GM12878 (cell line): ENCODE measurements around the gene LCLAT1. TPM values are rescaled to one million over a fixed set of nuclear protein-coding genes. Genes with fewer than 3 reads are reported as not detected.

Source experiments
- ATAC-seq: fragments of 200-7000 bp; cut with Tn5 transposase; 3 replicates; pipeline ENCODE4 v1.9.1; 2020; ENCODE audit warnings: mild to moderate bottlenecking, moderate library complexity
- BruUV-seq: library from RNA; stranded (reverse); fragments of 400-500 nt; replicated peaks from 2 replicates; lab custom pipeline; 2021; lab: Mats Ljungman, UMichigan
- CTCF ChIA-PET: fragments of 300-600 bp; sonication (Branson Sonifier 250); formaldehyde crosslinking; extraction: SDS; loops from one replicate; lab custom pipeline; 2021; ENCODE audit warnings: inconsistent platforms; lab: Yijun Ruan, JAX
- POLR2A ChIA-PET: fragments of 350-600 bp; formaldehyde crosslinking; extraction: SDS; loops from one replicate; lab custom pipeline; 2021; ENCODE audit warnings: inconsistent platforms; lab: Charles Lee
- RAD21 ChIA-PET: fragments of 300-600 bp; sonication (Branson Sonifier 250); formaldehyde crosslinking; loops from one replicate; lab custom pipeline; 2023; ENCODE audit warnings: antibody characterized with exemption; ENCODE audit not compliant: unreplicated experiment; lab: Charles Lee
- SMC1A ChIA-PET: fragments of 300-600 bp; sonication (Branson Sonifier 250); formaldehyde crosslinking; loops from one replicate; lab custom pipeline; 2023; ENCODE audit not compliant: unreplicated experiment, uncharacterized antibody; lab: Charles Lee
- DNase-seq: peaks from one replicate; pipeline ENCODE4 v3.0.0-alpha.2; 2011; ENCODE audit warnings: low read depth, low spot score
- FAIRE-seq: peaks from 3 replicates; lab custom pipeline; 2011; peaks lifted over from hg19 to GRCh38; lab: Jason Lieb, UNC
- H2AFZ ChIP-seq: 2 replicates; pipeline ENCODE4 v1.6.0; 2011; ENCODE audit warnings: low read depth, low read length, control low read depth; ENCODE audit not compliant: control insufficient read depth
- H3K27ac ChIP-seq: 2 replicates; pipeline ENCODE4 v1.5.1; 2011; ENCODE audit warnings: control low read depth; ENCODE audit not compliant: control insufficient read depth, insufficient read depth
- H3K27me3 ChIP-seq, 2 experiments: replicated peaks in 1 of 2; 2 replicates each; pipeline versions ENCODE4 v1.6.0 to v1.6.1; 2011; ENCODE audit warnings: low read length in 1 of 2; ENCODE audit not compliant: control insufficient read depth in 2 of 2, insufficient read depth in 2 of 2
- H3K36me3 ChIP-seq, 2 experiments: 2 replicates each; pipeline ENCODE4 v1.5.1; 2011; ENCODE audit warnings: low read length in 1 of 2; ENCODE audit not compliant: control insufficient read depth in 2 of 2, insufficient read depth in 2 of 2
- H3K4me1 ChIP-seq: 2 replicates; pipeline ENCODE4 v1.6.1; 2011; ENCODE audit warnings: mild to moderate bottlenecking, low read length, moderate library complexity, mixed read lengths; ENCODE audit not compliant: control insufficient read depth, insufficient read depth
- H3K4me2 ChIP-seq: 2 replicates; pipeline ENCODE4 v1.6.0; 2011; ENCODE audit warnings: control low read depth; ENCODE audit not compliant: control insufficient read depth, insufficient read depth
- H3K4me3 ChIP-seq: fragments of 200-600 bp; sonication (generic); 2 replicates; pipeline ENCODE4 v1.5.1; 2016
- H3K79me2 ChIP-seq: 2 replicates; pipeline ENCODE4 v1.6.0; 2011; ENCODE audit warnings: low read length; ENCODE audit not compliant: control insufficient read depth, insufficient read depth
- H3K9ac ChIP-seq: 2 replicates; pipeline ENCODE4 v1.8.0; 2011; ENCODE audit warnings: low read length, control low read depth, mixed read lengths; ENCODE audit not compliant: control insufficient read depth, insufficient read depth
- H3K9me3 ChIP-seq: replicated peaks from 3 replicates; pipeline ENCODE4 v1.5.1; 2011; ENCODE audit warnings: mild to moderate bottlenecking, low read length; ENCODE audit not compliant: control insufficient read depth, insufficient read depth
- H4K20me1 ChIP-seq: 2 replicates; pipeline ENCODE4 v1.6.0; 2011; ENCODE audit not compliant: control insufficient read depth, insufficient read depth
- ATF2 ChIP-seq: IDR thresholded peaks from 2 replicates; pipeline ENCODE4 v1.6.1; 2012; ENCODE audit warnings: low read length, inconsistent platforms
- DPF2 ChIP-seq: fragments of 450-650 bp; IDR thresholded peaks from 2 replicates; pipeline ENCODE4 v1.6.1; 2017; ENCODE audit warnings: mild to moderate bottlenecking
- E2F4 ChIP-seq: IDR thresholded peaks from 2 replicates; pipeline ENCODE4 v1.6.1; 2012; ENCODE audit warnings: low read depth, low read length, improper control_type of control experiment
- EGR1 ChIP-seq, 2 experiments: IDR thresholded peaks; 1 replicate in 1 of 2; 2 replicates in 1 of 2; pipeline ENCODE4 v1.6.1; 2011 to 2012; ENCODE audit warnings: low read depth in 2 of 2, low read length in 2 of 2, borderline replicate concordance in 1 of 2, mild to moderate bottlenecking in 1 of 2, moderate library complexity in 1 of 2
- RB1 ChIP-seq: fragments of 450-650 bp; formaldehyde crosslinking; IDR thresholded peaks from 2 replicates; pipeline ENCODE4 v1.6.1; 2017; ENCODE audit warnings: mild to moderate bottlenecking, borderline replicate concordance
- STAT1 ChIP-seq: fragments of 450-650 bp; conservative IDR thresholded peaks from 2 replicates; pipeline ENCODE4 v1.6.1; 2014; ENCODE audit warnings: antibody characterized with exemption, mild to moderate bottlenecking
- TBL1XR1 ChIP-seq: IDR thresholded peaks from 2 replicates; pipeline ENCODE4 v1.6.1; 2012; ENCODE audit warnings: low read depth, low read length, improper control_type of control experiment
- WGBS: methylation state at CpG from one replicate; pipeline ENCODE4 v1.1.6; 2016; ENCODE audit warnings: low lambda C conversion rate; ENCODE audit not compliant: insufficient replicate concordance, insufficient coverage; ENCODE audit errors: missing lambda C conversion rate; 5-methylcytosine and 5-hydroxymethylcytosine counted together
- in situ Hi-C: fragments of 300-500 bp; cut with MboI; formaldehyde crosslinking; loops from 9 replicates; pipeline ENCODE4 v1.14.3; 2018; ENCODE audit warnings: mixed read lengths
- intact Hi-C: fragments of 100-400 bp; cut with micrococcal nuclease; formaldehyde crosslinking; loops from one replicate; pipeline ENCODE4 v1.14.2; 2022; ENCODE audit not compliant: unreplicated experiment
- polyA plus RNA-seq, 11 experiments: library from polyadenylated mRNA; depleted of rRNA in 4 of 11; unstranded in 6 of 11; stranded (reverse) in 5 of 11; fragments of >200 nt; fragmentation: Nextera tagmentation in 4 of 11; fragmentation: Illumina TruSeq in 1 of 11; extraction: Ambion mirVana in 4 of 11; extraction: Trizol in 1 of 11; gene quantifications; 1 replicate in 1 of 11; 2 replicates in 10 of 11; pipeline versions ENCODE4 v1.2.1 to v1.2.3, GENCODE V29; 2011 to 2016; ENCODE audit warnings: inconsistent platforms in 2 of 11, missing spikeins in 2 of 11, low read depth in 1 of 11
- total RNA-seq, 4 experiments: library from RNA; depleted of rRNA in 3 of 4; stranded (reverse); fragments of >200 nt in 3 of 4; fragmentation: Illumina TruSeq in 1 of 4; extraction: Trizol in 1 of 4; gene quantifications; 2 replicates each; pipeline versions ENCODE4 v1.2.1 to v1.2.3, GENCODE V29; 2013 to 2021

LCLAT1 gene
- total and polyA plus RNA-seq, 10 of the 15 experiments (the other 5 are each of a cell fraction or from before 2014, with no cell fraction given) = 8.1 to 33.0 (median 15.9) TPM

- FAIRE-seq (no peak), ATAC-seq (no peak), DNase-seq (no peak)
- peaks cover 7% of the 10 kb centered on the region for H3K9me3 ChIP-seq
- no peak overlapping the region for H3K27ac ChIP-seq
- in situ Hi-C loops = no loop called here
- no peak overlapping the region for H3K9ac ChIP-seq
- WGBS = 100% methylated on average over 3 of the region's 3 CpGs
- H3K79me2 ChIP-seq = peaks cover 10% of the 10 kb centered on the region
- CTCF ChIA-PET = interaction anchor here (1.0 kb wide), 1 partner anchor 42 kb away, joined by 3 read pairs; no protein-coding TSS in a partner anchor
- peak overlapping the region; percentile 58 for H3K4me2 ChIP-seq
- SMC1A ChIA-PET = interaction anchor here (2.3 to 3.0 kb wide), 2 partner anchors 10 to 16 kb away, joined by 8 to 16 read pairs; no protein-coding TSS in a partner anchor
- no peaks in the 10 kb centered on the region for H4K20me1 ChIP-seq
- intact Hi-C loops = no loop called here
- no peak overlapping the region; the same call in 1 of the 2 replicates for H2AFZ ChIP-seq
- H3K4me3 ChIP-seq = 0 out of 2 replicates have a peak overlapping the region, but pooled peaks have one; percentile 18
- H3K27me3 ChIP-seq = no peaks in the 10 kb centered on the region
- no peaks in the 10 kb centered on the region for H3K4me1 ChIP-seq
- TF ChIP-seq STAT1 = no peak
- TF ChIP-seq E2F4 = no peak
- no peak for TF ChIP-seq EGR1 (IDR thresholded peaks at IDR 0.05; ENCODE audit: borderline replicate concordance in 1 of 2, low read depth in 2 of 2, low read length in 2 of 2)
- no peak for TF ChIP-seq DPF2
- TF ChIP-seq TBL1XR1 = no peak
- TF ChIP-seq ATF2 = no peak
- TF ChIP-seq RB1 = no peak
- POLR2A ChIA-PET = no interaction called here
- BruUV-seq = no TSS peak
- no peaks in the 10 kb centered on the region; a peak in 1 of 4 replicates for H3K36me3 ChIP-seq
- RAD21 ChIA-PET = no interaction called here
Measured at GRCh38 chr2:30465171-30465545, 18.1 kb downstream of the LCLAT1 start.
